PFSK-1 (cell line): ENCODE measurements around the gene FAM76A.

Experiments
- FOXP2 ChIP-seq: optimal IDR thresholded peaks from 2 replicates; pipeline ENCODE3; 2011; ENCODE audit warnings: borderline replicate concordance, control low read depth, inconsistent platforms; ENCODE audit not compliant: insufficient read depth; ENCODE audit errors: extremely low read length, extremely low read depth
- POLR2AphosphoS5 ChIP-seq: IDR thresholded peaks from 2 replicates; pipeline ENCODE4 v1.6.1; 2012; ENCODE audit warnings: low read depth, mild to moderate bottlenecking, control low read depth, low read length, moderate library complexity
- SIN3A ChIP-seq: IDR thresholded peaks from 2 replicates; pipeline ENCODE4 v1.6.1; 2012; ENCODE audit warnings: mild to moderate bottlenecking, low read length, moderate library complexity, borderline replicate concordance; ENCODE audit not compliant: insufficient read depth
- TAF1 ChIP-seq: IDR thresholded peaks from 2 replicates; pipeline ENCODE4 v1.6.1; 2012; ENCODE audit warnings: low read length, control low read depth, borderline replicate concordance; ENCODE audit not compliant: insufficient read depth
- TF ChIP-seq, protein P1 (sequence below), 2 experiments: IDR thresholded peaks; 2 replicates each; pipeline versions ENCODE4 v1.6.1 to v1.8.0; 2011 to 2012; ENCODE audit warnings: low read depth in 2 of 2, low read length in 2 of 2, control low read depth in 1 of 2, inconsistent platforms in 1 of 2, mild to moderate bottlenecking in 1 of 2, moderate library complexity in 1 of 2; ENCODE audit not compliant: insufficient read depth in 1 of 2

The FAM76A gene

GRCh38 chr1:27752360-27752759 lies 26.6 kb downstream of the FAM76A start:
- no peak for TF ChIP-seq TAF1
- TF ChIP-seq, protein P1, sequence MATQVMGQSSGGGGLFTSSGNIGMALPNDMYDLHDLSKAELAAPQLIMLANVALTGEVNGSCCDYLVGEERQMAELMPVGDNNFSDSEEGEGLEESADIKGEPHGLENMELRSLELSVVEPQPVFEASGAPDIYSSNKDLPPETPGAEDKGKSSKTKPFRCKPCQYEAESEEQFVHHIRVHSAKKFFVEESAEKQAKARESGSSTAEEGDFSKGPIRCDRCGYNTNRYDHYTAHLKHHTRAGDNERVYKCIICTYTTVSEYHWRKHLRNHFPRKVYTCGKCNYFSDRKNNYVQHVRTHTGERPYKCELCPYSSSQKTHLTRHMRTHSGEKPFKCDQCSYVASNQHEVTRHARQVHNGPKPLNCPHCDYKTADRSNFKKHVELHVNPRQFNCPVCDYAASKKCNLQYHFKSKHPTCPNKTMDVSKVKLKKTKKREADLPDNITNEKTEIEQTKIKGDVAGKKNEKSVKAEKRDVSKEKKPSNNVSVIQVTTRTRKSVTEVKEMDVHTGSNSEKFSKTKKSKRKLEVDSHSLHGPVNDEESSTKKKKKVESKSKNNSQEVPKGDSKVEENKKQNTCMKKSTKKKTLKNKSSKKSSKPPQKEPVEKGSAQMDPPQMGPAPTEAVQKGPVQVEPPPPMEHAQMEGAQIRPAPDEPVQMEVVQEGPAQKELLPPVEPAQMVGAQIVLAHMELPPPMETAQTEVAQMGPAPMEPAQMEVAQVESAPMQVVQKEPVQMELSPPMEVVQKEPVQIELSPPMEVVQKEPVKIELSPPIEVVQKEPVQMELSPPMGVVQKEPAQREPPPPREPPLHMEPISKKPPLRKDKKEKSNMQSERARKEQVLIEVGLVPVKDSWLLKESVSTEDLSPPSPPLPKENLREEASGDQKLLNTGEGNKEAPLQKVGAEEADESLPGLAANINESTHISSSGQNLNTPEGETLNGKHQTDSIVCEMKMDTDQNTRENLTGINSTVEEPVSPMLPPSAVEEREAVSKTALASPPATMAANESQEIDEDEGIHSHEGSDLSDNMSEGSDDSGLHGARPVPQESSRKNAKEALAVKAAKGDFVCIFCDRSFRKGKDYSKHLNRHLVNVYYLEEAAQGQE (IDR thresholded peaks at IDR 0.05; ENCODE audit: insufficient read depth in 1 of 2, low read depth in 2 of 2, low read length in 2 of 2) = no peak
- TF ChIP-seq SIN3A = no peak
- no peak for TF ChIP-seq FOXP2
- TF ChIP-seq POLR2AphosphoS5 = no peak

GRCh38 chr1:27755286-27755685 lies 29.5 kb downstream of the FAM76A start:
- TF ChIP-seq, protein P1 (IDR thresholded peaks at IDR 0.05; ENCODE audit: insufficient read depth in 1 of 2, low read depth in 2 of 2, low read length in 2 of 2) = no peak
- TF ChIP-seq FOXP2 = no peak
- no peak for TF ChIP-seq TAF1
- no peak for TF ChIP-seq POLR2AphosphoS5
- no peak for TF ChIP-seq SIN3A

DNA sequence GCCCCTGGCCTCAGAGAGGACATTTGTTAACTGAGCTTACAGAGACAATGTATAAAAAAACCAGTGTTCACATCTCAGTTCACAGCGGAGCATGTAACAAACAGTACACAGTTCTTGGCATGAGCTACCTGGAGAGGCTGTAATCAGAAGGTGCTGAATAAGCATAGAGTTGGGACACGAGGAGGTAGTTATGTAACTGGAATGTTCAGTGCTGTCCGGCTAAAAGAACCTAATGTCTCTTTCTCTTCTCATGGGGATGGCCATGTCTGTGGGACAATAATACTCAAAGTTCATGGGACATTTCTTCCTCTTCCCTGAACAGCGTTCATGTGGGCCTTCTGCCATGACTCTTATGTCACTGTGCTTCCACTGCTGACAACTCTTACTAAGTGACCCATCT lies 30.1 kb downstream of the FAM76A start:
- TF ChIP-seq TAF1 (no peak), POLR2AphosphoS5 (no peak), SIN3A (no peak), FOXP2 (no peak)
- TF ChIP-seq, protein P1 (IDR thresholded peaks at IDR 0.05; ENCODE audit: insufficient read depth in 1 of 2, low read depth in 2 of 2, low read length in 2 of 2) = no peak

DNA sequence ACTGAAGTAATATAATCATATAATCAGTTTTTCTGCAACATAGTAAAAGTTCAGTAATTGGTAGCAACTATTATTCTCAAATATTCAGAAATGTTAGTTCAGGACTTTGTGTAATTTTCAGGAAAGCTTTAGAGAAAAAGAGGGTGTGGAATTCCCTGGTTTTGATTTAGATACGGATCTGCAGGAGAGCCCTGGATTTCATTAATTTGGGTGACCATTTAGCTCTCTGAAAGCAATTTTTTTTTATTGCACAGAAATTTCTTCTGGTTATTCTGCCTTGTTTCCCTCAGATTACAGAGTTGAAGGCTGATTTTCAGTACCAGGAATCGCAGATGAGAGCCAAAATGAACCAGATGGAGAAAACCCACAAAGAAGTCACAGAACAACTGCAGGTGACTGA lies 33.5 kb downstream of the FAM76A start:
- TF ChIP-seq TAF1 = no peak
- TF ChIP-seq, protein P1 (IDR thresholded peaks at IDR 0.05; ENCODE audit: insufficient read depth in 1 of 2, low read depth in 2 of 2, low read length in 2 of 2) = no peak
- TF ChIP-seq FOXP2 = no peak
- TF ChIP-seq SIN3A = no peak
- TF ChIP-seq POLR2AphosphoS5 = no peak

DNA sequence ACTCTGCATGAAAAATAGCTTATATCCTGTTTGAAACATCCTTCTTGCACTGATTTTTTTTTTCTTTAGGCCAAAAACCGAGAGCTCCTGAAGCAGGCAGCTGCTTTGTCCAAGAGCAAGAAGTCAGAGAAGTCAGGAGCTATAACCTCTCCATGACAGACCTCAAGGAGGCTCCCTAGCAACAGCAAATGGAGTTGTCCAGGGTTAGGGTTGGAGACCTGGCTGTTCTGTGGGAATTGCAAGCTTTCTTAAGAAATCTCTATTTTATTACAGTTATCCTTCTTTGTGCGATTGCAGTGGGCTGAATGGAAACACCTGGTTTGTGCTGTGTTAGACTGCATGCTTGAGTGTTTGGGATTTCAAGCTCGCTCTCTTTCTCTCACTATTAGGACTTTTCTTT lies 34.7 kb downstream of the FAM76A start:
- TF ChIP-seq FOXP2 (no peak), TAF1 (no peak), SIN3A (no peak), POLR2AphosphoS5 (no peak)
